SU-DHL-6 (cell line): ENCODE measurements around the gene CHST6.

Source experiments
- CTCF ChIP-seq: fragments of 200-600 bp; sonication (generic); IDR thresholded peaks from one replicate; pipeline ENCODE4 v1.5.1; 2017; ENCODE audit warnings: antibody characterized with exemption, mild to moderate bottlenecking, low read length, moderate library complexity; ENCODE audit not compliant: insufficient read depth, poor library complexity, severe bottlenecking
- EZH2phosphoT487 ChIP-seq: fragments of 200-600 bp; sonication (generic), shearing (Covaris generic); conservative IDR thresholded peaks from 2 replicates; pipeline ENCODE4 v1.6.1; 2018; ENCODE audit warnings: mild to moderate bottlenecking, antibody characterized with exemption, low read length, moderate library complexity, mixed read lengths

- TF ChIP-seq CTCF, result no peak
- TF ChIP-seq EZH2phosphoT487, result no peak
These were observed 17.4 kb downstream of the CHST6 start for GRCh38 chr16:75477680-75478473.
